Occipital lobe (tissue), 2 donors: ENCODE measurements around the gene RASSF10. TPM values are rescaled to one million over a fixed set of nuclear protein-coding genes. Genes with fewer than 3 reads are reported as not detected.

Experiments used
- DNase-seq: peaks from one replicate; lab custom pipeline; 2025; lab: John Stamatoyannopoulos, UW
- total RNA-seq: library from RNA; depleted of rRNA; stranded (reverse); fragments of >200 nt; gene quantifications from one replicate; pipeline ENCODE4 v1.2.3, GENCODE V29; 2014

Gene RASSF10
- total RNA-seq, 1 donor from 2014 or later = 3.4 TPM

DNA sequence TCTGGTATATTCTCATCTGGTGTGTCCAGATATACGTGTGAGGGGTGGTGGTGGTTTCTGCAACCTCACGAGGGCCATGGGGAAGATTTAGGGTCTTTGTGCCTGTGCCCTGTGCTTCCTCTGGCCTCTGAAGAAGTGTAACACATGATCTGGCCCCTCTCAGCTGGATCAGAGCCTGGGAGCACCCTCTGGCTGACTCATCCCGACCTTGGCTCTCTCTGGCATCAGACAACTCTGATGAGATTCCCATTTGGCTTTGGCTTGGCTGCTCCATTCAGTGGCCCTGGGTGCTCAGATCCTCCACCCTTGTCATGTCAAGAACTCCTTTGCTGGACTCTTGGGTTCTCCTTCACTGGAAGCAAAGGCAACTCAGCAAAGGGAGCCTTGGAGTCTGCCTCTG is 45.2 kb downstream of the RASSF10 start:
- DNase-seq = no peak

DNA sequence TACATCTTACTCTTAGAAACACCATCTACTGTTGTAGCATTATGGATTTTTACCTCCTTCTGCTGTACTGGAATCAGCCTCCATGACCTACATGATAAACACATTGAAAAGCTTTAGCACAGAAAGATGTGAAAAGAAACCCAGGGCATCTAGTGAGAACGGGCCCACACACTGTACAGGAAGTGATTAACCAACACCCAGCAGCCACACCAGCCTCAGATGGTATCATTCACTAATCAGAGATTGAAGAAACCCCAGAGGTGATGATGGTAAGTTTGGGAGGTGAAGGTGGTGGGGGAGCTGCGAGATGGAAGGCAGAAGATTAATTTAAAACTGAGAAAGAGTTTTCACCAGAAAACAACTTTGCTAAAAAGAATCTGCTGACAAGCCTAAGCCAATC is 46.1 kb downstream of the RASSF10 start:
- DNase-seq = no peak

DNA sequence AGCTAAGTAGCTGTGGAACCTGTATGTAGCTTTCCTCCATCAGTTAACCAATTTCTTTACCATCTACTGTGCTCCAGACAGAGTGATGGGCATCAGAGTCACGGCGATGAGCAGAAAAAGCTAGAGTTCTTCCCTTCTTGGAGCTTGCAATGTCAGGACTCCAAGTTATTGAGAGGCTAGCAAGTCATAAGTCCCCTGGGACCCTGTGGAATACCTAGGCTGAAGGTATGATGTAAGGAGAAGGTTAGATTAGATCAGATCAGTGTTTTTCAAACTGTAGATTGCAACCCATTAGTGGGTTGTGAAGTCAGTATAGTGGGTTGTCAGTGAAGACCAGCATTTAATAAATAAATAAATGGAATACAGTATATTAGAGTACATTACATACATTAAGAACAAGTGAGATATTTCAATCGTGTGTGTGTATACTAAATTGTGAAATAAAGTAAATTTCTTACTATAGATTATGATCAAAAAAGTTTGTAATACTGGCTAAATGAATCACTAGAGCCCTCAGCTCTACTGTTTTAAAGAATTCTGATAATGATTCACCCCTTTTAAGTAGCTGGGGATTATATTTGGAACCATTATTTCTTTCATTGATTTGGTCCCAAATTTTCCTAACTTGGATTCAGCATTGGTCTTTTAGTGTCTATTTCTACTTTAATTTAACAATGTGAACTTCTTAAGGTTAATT is 52.3 kb downstream of the RASSF10 start:
- DNase-seq = no peak
